WERI-Rb-1 (cell line): ENCODE measurements around the gene PLD4.
"Not testable (repeated sequence)": the region's sequence is repeated elsewhere in the genome, so short reads cannot be mapped to it uniquely, and the experiment has no call there.

Source experiments
- DNase-seq: peaks from one replicate; pipeline ENCODE4 v3.0.0-alpha.2; 2020
- H3K27ac ChIP-seq: fragments of 250-450 bp; sonication (Bioruptor Pico); 2 replicates; pipeline ENCODE4 v1.5.1; 2020; ENCODE audit warnings: mild to moderate bottlenecking, moderate library complexity
- H3K27me3 ChIP-seq: fragments of 250-450 bp; sonication (Bioruptor Pico); 2 replicates; pipeline ENCODE4 v1.5.1; 2021; ENCODE audit warnings: mild to moderate bottlenecking, low read depth, moderate library complexity; ENCODE audit not compliant: insufficient read depth, severe bottlenecking
- H3K36me3 ChIP-seq: fragments of 250-450 bp; sonication (Bioruptor Pico); 2 replicates; pipeline ENCODE4 v1.5.1; 2020; ENCODE audit warnings: mild to moderate bottlenecking, moderate library complexity
- H3K4me3 ChIP-seq: 2 replicates; pipeline ENCODE4 v1.5.1; 2011; ENCODE audit warnings: low read depth, mild to moderate bottlenecking, control low read depth, low read length
- H3K9me3 ChIP-seq: fragments of 250-450 bp; sonication (Bioruptor Pico); 2 replicates; pipeline ENCODE4 v1.5.1; 2021; ENCODE audit warnings: mild to moderate bottlenecking, moderate library complexity; ENCODE audit not compliant: severe bottlenecking
- TF ChIP-seq, protein P1 (sequence below): IDR thresholded peaks from 2 replicates; pipeline ENCODE4 v1.5.1; 2011; ENCODE audit warnings: low read depth, mild to moderate bottlenecking, control low read depth, inconsistent platforms, low read length

PLD4 gene

GRCh38 chr14:104913435-104913834 lies 11.2 kb upstream of the PLD4 start:
- no peaks in the 10 kb centered on the region; the same call in 1 of the 2 replicates for H3K36me3 ChIP-seq
- no peaks in the 10 kb centered on the region for H3K27me3 ChIP-seq
- H3K27ac ChIP-seq: no peak overlapping the region
- TF ChIP-seq, protein P1, sequence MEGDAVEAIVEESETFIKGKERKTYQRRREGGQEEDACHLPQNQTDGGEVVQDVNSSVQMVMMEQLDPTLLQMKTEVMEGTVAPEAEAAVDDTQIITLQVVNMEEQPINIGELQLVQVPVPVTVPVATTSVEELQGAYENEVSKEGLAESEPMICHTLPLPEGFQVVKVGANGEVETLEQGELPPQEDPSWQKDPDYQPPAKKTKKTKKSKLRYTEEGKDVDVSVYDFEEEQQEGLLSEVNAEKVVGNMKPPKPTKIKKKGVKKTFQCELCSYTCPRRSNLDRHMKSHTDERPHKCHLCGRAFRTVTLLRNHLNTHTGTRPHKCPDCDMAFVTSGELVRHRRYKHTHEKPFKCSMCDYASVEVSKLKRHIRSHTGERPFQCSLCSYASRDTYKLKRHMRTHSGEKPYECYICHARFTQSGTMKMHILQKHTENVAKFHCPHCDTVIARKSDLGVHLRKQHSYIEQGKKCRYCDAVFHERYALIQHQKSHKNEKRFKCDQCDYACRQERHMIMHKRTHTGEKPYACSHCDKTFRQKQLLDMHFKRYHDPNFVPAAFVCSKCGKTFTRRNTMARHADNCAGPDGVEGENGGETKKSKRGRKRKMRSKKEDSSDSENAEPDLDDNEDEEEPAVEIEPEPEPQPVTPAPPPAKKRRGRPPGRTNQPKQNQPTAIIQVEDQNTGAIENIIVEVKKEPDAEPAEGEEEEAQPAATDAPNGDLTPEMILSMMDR: no peak
- H3K9me3 ChIP-seq: peaks cover 28% of the 10 kb centered on the region
- DNase-seq: peak; percentile 8
- no peak overlapping the region for H3K4me3 ChIP-seq

DNA sequence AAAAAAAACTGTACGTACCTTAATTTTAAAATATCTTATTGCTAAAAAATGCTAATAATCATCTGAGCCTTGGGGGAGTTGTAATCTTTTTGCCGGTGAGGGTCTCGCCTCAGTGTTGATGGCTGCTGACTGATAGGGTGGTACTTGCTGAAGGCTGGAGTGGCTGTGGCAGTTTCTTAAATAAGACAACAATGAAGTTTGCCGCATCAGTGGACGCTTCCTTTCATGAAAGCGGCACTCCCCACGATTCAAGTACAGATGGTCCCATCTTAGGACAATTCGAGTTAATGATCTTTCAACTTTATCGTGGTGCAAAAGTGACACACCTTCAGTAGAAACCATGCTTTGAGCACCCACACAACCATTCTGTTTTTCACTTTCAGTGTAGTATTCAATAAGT lies 7.6 kb upstream of the PLD4 start:
- no peaks in the 10 kb centered on the region for H3K27me3 ChIP-seq
- TF ChIP-seq, protein P1: no peak
- peaks cover 8% of the 10 kb centered on the region for H3K9me3 ChIP-seq

DNA sequence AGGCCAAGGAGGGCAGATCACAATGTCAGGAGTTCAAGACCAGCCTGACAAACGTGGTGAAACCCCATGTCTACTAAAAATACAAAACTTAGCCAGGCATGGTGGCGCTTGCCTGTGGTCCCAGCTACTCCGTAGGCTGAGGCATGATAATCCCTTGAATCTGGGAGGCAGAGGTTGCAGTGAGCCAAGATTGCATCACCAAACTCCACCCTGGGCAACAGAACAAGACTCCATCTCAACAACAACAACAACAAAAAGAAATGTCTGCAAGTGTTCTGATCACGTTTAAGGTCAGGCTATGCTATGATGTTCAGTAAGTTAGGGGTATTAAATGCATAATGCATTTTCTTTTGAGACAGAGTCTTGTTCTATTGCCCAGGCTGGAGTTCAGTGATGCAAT lies 6.7 kb upstream of the PLD4 start:
- DNase-seq: no peak
- Histone ChIP-seq H3K27ac (no peak overlapping the region), H3K4me3 (no peak overlapping the region), H3K36me3 (no peaks in the 10 kb centered on the region), H3K9me3 (peaks cover 4% of the 10 kb centered on the region), H3K27me3 (no peaks in the 10 kb centered on the region)
- TF ChIP-seq, protein P1: no peak

More for the DNA sequence above, 7.6 kb upstream of the PLD4 start:
- H3K4me3 ChIP-seq: no peak overlapping the region
- no peak overlapping the region for H3K27ac ChIP-seq
- H3K36me3 ChIP-seq: no peaks in the 10 kb centered on the region
- DNase-seq: no peak

- H3K27ac ChIP-seq, H3K27me3 ChIP-seq, H3K36me3 ChIP-seq: not testable (repeated sequence)
Observed at GRCh38 chr14:104919152-104919992, 5.3 kb upstream of the PLD4 start.

DNA sequence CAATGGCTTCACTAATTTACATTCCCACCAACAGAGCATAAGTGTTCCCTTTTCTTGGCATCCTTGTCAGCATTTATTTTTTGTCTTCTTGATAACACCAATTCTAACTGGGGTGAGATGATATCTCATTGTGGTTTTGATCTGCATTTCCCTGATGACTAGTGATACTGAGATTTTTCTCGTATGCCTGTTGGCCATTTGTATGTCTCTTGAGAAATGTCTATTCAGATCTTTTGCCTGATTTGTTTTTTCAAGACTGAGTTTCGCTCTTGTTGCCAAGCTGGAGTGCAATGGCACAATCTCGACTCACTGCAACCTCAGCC lies 4.7 kb upstream of the PLD4 start:
- Histone ChIP-seq H3K4me3 (no peak overlapping the region), H3K27me3 (no peaks in the 10 kb centered on the region), H3K9me3 (peaks cover 7% of the 10 kb centered on the region), H3K36me3 (no peaks in the 10 kb centered on the region), H3K27ac (no peak overlapping the region)
- DNase-seq: no peak
- TF ChIP-seq, protein P1: no peak

More at GRCh38 chr14:104919152-104919992, 5.3 kb upstream of the PLD4 start:
- DNase-seq, H3K4me3 ChIP-seq, H3K9me3 ChIP-seq: not testable (repeated sequence)

DNA sequence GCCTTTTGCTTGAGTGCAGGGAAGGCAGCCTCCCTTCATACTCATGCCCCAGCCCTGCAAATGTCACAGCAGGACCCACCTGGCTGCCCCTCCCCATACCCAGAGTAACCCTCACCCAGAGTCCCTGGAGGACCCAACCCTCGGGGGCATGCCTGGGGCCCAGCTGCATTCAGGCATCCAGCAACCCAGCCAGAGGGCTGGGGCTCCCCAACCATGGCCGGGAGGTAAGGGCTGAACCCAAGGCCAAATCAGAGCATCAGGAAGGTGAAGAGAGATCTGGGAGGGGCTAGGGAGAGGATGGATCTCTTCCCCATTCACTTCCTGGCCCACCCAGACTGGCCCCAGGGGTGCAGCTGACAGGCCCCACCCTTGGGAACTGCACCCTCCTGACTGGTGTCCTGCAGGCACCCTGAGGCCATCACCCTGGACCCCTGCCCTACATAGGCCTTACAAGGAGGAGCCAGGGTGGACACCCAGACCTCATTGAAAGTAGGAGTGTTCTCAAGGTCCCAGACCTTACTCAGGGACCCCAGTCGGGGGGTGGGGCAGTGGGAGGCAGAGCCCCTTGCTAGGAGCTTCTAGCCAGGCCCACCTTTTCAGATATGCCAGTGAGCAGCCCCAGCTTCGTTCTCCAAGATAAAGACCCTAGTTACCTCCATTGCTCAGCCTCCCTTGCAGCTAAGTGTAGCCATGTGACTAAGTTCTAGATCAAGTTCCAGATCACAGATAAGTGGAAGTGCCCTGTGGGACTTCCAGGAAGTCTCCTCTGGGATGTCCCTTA lies 849 bp upstream of the PLD4 start:
- peaks cover 7% of the 10 kb centered on the region for H3K9me3 ChIP-seq
- no peak overlapping the region for H3K4me3 ChIP-seq
- no peaks in the 10 kb centered on the region for H3K36me3 ChIP-seq
- TF ChIP-seq, protein P1: no peak
- no peak for DNase-seq
- no peaks in the 10 kb centered on the region for H3K27me3 ChIP-seq
- no peak overlapping the region for H3K27ac ChIP-seq
